ENCODE measurements around the gene HSFX1.

The HSFX1 gene

GRCh38 chrX:149804102-149804501 is 30.2 kb downstream of the HSFX1 start:
- no peak for DNase-seq

DNA sequence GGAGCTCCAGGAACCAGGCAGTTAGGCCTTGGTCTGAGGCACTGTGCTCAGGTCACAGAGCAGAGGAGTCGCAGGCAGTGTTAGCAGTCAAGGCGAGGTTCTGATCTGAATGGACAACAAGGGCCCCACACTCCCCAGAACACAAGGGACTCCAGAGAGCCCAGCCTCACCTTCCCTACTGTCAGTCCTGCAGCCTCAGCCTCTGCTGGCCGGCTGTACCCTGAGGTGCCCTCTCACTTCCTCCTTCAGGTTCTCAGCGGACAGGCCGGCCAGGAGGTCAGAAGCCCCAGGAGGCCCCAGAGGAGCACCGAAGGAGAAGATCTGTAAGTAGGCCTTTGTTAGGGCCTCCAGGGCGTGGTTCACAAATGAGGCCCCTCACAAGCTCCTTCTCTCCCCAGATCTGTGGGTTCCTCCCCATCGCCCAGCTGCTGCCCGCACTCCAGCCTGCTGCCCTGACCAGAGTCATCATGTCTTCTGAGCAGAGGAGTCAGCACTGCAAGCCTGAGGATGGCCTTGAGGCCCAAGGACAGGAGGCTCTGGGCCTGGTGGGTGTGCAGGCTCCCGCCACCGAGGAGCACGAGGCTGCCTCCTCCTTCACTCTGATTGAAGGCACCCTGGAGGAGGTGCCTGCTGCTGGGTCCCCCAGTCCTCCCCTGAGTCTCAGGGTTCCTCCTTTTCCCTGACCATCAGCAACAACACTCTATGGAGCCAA is 34.0 kb downstream of the HSFX1 start:
- DNase-seq, result no peak

DNA sequence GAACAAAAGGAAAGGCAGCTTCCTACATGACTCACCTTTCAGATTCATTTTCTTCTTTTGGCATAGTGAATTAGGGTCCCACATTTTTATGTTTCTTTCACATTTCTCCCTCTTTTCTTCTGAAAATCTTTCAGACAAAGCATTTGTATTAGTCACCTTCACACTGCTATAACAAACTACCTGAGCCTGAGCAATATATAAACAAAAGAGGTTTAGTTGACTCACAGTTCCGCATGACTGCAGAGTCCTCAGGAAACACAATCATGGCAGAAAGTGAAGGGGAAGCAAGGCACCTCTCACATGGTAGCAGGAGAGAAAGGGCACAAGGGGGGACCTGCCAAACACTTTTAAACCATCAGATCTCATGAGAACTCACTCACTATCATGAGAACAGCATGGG is 44.8 kb downstream of the HSFX1 start:
- DNase-seq, result no peak

DNA sequence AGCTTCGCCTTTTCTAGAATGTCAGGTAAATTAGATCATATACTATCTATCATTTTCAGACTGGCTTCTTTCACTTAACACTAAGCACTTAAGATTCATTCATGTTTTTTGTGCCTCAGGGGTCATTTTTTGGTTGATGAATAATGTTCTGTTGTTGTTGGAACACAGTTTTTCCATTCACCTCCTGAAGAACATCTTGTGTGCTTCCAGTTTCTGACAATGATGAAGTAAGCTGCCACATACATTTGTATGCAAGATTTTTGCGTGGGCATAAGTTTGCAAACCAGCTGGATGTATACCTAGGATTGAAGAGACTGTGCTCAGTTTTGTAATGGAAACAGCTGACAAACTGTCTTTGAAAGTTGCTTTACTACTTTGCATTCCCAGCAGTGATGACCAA is 45.5 kb downstream of the HSFX1 start:
- no peak for DNase-seq

- DNase-seq, result no peak
Observed at GRCh38 chrX:149825424-149825823, 51.6 kb downstream of the HSFX1 start.
